ENCODE measurements around the gene CHD6.

DNA sequence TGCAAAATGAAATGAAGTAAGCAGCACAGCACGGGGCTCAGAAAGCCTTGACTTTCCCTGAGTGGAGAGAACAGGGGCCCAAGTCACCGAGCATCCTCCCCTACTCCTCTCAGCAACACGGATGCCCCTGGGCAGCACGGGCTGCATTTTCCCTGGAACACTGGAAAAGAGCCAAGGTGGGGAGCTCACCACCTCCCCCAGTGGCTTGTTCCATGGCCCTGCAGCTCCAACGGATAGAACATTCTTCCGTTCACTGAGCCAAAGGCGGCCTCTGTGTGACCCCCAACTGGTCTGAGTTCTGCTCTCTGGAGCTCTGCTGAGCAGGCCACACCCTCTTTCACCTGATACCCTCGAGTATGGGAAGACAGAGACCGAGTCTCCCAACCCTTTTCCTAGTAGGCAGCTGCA is 230.7 kb downstream of the CHD6 start:
- TF ChIP-seq POLR2AphosphoS5 (IDR thresholded peaks at IDR 0.05; ENCODE audit: low read depth, low read length) (no peak), POLR2A (IDR thresholded peaks at IDR 0.05; ENCODE audit: low read depth, low read length) (no peak)

All from GM12892 (cell line).